ENCODE data around the gene SLC13A1.

DNA sequence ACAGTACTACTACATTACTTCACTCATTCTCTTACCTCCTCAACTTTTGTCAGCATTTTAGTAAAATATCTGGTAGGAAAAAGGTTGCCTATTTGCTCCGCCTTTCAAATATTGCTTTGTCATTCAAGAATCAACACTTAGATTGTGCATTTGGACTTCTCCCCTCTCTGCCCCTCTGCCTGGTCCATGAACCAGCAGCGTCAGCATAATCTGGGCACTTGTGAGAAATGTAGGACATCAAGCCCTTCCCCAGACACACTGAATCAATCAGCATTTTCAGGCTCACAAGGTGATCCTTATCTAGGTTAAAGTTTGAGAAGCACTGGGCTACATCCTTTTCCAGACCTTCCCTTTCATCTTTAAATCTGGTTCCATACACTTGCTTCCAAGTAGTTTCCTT lies 16.3 kb downstream of the SLC13A1 start:
- TF ChIP-seq EZH2 (IDR thresholded peaks at IDR 0.05) (no peak), POLR2AphosphoS5 (IDR thresholded peaks at IDR 0.05; ENCODE audit: borderline replicate concordance, low read depth, low read length) (no peak), FOXP2 (optimal IDR thresholded peaks at IDR 0.05; ENCODE audit: control extremely low read depth, extremely low read length, insufficient read depth) (no peak)

All from SK-N-MC (cell line).